ENCODE measurements around the gene ANKRD27.
"Not testable (repeated sequence)": the region's sequence is repeated elsewhere in the genome, so short reads cannot be mapped to it uniquely, and the experiment has no call there.

The ANKRD27 gene

DNA sequence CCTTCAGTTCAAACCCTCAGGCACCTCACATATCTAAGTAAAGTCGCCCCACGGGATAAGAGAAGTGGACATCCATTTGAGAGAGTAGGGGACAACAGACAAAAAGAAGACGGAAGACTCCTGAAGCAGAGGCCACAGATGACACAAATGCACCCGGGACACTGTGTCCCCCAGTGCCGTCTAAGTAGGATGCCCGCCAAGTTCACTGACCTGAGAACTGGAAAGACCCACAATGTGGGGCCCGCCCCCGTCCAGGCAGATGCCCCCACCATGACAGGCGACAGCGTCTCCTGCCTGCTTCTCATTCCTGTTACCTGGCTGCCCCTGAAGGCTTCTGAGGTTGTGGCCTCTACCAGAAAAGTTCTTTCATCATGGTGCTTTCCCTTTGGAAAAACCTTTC is 16.9 kb downstream of the ANKRD27 start:
- TF ChIP-seq, protein P1, sequence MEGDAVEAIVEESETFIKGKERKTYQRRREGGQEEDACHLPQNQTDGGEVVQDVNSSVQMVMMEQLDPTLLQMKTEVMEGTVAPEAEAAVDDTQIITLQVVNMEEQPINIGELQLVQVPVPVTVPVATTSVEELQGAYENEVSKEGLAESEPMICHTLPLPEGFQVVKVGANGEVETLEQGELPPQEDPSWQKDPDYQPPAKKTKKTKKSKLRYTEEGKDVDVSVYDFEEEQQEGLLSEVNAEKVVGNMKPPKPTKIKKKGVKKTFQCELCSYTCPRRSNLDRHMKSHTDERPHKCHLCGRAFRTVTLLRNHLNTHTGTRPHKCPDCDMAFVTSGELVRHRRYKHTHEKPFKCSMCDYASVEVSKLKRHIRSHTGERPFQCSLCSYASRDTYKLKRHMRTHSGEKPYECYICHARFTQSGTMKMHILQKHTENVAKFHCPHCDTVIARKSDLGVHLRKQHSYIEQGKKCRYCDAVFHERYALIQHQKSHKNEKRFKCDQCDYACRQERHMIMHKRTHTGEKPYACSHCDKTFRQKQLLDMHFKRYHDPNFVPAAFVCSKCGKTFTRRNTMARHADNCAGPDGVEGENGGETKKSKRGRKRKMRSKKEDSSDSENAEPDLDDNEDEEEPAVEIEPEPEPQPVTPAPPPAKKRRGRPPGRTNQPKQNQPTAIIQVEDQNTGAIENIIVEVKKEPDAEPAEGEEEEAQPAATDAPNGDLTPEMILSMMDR (IDR thresholded peaks at IDR 0.05; ENCODE audit: low read depth, low read length), result no peak
- no peak overlapping the region for H3K4me3 ChIP-seq (ENCODE audit: low read depth, low read length)

DNA sequence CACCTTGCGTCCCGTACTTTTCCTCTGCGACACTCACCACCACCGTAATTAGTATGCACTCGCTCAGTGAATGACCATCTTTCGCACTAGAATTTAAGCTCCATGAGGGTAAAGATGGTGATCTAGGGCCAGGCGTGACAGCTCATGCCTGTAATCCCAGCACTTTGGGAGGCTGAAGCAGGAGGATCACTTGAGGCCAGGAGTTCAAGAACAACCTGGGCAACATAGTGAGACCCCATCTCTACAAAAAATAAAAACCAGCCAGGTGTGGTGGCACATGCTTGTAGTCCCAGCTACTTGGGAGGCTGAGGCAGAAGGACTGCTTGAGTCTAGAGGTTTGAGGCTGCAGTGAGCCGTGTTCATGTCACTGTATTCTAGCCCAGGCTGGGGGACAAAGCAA is 18.6 kb downstream of the ANKRD27 start:
- not testable (repeated sequence) for H3K4me3 ChIP-seq (ENCODE audit: low read depth, low read length)

DNA sequence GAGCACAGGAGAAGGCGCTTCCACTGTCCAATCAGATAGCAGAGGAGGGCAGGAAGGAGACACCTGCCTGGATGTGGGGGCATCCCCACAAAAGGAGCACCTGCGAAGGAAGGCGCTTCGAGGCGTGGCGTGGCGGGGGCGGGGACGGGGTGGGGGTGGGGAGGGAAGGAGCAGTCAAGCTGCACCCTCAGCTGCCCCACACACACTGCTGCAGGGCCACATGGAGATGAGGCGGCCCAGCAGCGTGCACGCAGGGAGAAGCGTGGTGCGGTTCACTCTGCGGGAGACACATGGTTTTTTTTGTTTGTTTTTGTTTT is 21.4 kb downstream of the ANKRD27 start:
- H3K4me3 ChIP-seq (ENCODE audit: low read depth, low read length), result no peak overlapping the region
- TF ChIP-seq, protein P1 (IDR thresholded peaks at IDR 0.05; ENCODE audit: low read depth, low read length), result no peak

DNA sequence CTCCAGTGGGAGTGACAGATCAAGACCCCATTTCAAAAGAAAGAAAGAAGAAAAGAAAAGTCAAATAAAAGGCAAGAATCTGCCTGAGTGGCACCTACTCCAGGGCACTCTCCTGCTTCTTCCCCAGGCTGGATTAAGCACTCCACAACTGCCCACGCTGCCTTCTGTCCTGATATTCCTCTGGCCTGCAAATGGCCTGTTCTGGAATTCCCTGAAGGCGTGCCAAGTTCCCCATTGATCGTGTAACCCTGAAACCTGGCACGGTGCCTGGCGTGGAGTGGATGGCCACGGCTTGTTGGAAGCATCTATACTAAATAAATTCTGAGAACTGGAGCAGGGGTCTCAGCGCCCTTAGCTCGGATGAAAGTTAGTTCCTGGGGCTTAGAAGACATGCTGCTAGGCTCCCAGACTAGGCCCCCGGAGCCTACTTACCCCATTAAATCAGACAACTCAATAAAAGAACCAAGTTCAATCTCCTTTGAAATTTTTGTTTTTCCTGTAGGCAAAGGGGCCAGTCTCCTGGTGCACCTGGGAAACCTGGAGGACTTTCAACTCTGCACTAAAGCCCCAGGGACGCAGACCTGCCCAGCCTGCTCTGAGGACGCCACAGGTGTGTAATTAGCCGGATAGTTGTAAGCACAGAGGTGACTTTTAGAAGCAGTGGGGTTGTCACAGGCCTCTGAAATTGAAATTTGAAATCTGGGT is 21.9 kb downstream of the ANKRD27 start:
- TF ChIP-seq, protein P1 (IDR thresholded peaks at IDR 0.05; ENCODE audit: low read depth, low read length), result no peak
- H3K4me3 ChIP-seq (ENCODE audit: low read depth, low read length), result no peak overlapping the region

DNA sequence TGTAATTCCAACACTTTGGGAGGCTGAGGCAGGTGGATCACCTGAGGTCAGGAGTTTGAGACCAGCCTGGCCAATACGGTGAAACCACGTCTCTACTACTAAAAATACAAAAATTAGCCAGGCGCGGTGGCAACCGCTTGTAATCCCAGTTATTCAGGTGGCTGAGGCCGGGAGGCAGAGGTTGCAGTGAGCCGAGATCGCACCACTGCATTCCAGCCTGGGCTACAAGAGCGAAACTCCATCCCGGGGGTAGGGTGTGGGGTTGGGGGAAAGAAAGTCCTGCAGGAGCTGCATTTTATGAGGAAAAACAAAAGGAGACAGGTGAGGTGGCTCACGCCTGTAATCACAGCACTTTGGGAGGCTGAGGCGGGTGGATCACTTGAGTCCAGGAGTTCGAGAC is 22.6 kb downstream of the ANKRD27 start:
- H3K4me3 ChIP-seq (ENCODE audit: low read depth, low read length), result not testable (repeated sequence)

DNA sequence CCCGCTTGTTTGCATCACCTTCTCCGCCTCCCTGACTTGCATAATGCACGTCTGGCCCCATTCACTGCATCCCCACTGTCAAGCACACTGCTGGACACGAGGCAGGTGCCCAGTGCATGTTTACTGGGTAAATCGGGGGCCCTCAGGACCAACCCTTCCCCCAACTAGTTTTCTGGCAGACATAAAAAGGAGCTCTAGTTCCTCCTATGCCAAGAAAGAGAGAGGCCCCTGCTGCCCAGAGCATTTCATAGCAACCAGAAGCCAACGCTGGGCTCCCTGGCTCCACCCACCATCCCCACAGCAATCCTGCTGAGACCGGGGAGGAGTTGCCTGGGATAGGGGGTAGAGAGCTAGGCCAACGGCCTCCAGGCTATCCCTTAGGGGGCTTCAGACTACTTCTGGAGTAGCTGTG is 23.2 kb downstream of the ANKRD27 start:
- TF ChIP-seq, protein P1 (IDR thresholded peaks at IDR 0.05; ENCODE audit: low read depth, low read length), result no peak
- H3K4me3 ChIP-seq (ENCODE audit: low read depth, low read length), result no peak overlapping the region

DNA sequence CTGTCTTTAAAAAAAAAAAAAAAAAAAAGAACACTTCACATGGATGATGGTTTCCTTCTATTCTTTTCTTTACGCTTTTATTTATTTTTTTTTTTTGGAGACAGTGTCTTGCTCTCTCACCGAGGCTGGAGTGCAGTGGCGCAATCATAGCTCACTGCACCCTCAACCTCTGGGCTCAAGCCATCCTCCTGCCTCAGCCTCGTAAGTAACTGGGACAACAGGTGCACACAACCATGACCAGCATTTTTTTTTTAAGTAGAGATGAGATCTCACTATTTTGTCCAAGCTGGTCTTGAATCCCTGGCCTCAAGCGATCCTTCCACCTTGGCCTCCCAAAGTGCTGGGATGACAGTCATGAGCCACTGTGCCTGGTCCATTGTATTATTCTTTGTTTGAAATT is 24.3 kb downstream of the ANKRD27 start:
- TF ChIP-seq, protein P1 (IDR thresholded peaks at IDR 0.05; ENCODE audit: low read depth, low read length), result no peak

DNA sequence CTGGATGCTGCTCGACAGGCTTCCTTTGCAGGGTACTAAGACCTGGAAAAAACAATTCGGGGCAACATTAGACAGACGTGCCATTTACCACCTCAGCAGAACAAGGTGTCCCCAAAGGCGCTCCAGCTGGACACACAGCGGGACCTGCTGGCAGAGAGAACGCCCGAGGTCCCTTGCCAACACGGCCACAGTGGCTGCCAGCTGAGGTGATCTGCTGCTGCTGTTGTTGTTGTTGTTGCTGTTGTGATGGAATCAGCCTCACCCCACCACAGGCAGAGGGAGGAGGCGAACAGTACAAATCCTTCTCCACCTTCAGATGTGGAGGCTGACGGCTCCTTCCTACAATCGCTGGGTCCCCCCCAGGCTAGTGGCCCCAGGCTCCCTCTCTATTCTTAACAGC is 25.2 kb downstream of the ANKRD27 start:
- TF ChIP-seq, protein P1 (IDR thresholded peaks at IDR 0.05; ENCODE audit: low read depth, low read length), result no peak
- no peak overlapping the region for H3K4me3 ChIP-seq (ENCODE audit: low read depth, low read length)

More for the DNA sequence above, 24.3 kb downstream of the ANKRD27 start:
- H3K4me3 ChIP-seq (ENCODE audit: low read depth, low read length), result no peak overlapping the region
